Skin of body (tissue), 2 donors: Measurements from ENCODE around the gene MEPCE. TPM values are rescaled to one million over a fixed set of nuclear protein-coding genes. Genes with fewer than 3 reads are reported as not detected.
A peak's percentile ranks its signal among the peaks of the same experiment; 100 is the strongest.

ENCODE experiments used
- DNase-seq: peaks from one replicate; lab custom pipeline; 2025; lab: John Stamatoyannopoulos, UW
- total RNA-seq: library from RNA; depleted of rRNA; stranded (reverse); fragments of >200 nt; gene quantifications from one replicate; pipeline ENCODE4 v1.2.3, GENCODE V29; 2014

The MEPCE gene
- total RNA-seq, 1 donor from 2014 or later = 16.2 TPM

GRCh38 chr7:100464791-100465190 is 35.2 kb downstream of the MEPCE start:
- DNase-seq = no peak

DNA sequence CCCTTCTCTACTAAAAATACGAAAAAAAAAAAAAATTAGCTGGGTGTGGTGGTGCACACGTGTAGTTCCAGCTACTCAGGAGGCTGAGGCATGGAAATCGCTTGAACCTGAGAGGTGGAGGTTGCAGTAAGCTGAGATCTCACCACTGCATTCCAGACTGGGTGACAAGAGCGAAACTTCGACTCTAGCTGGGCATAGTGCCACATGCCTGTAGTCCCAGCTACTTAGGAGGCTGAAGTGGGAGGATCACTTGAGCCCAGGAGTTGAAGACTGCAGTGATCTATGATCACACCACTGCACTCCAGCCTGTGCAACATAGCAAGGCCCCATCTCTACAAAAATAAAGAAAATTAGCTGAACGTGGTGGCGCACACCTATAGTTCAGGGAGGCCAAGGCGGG is 35.7 kb downstream of the MEPCE start:
- DNase-seq = no peak

GRCh38 chr7:100465702-100466311 is 36.2 kb downstream of the MEPCE start:
- DNase-seq = peak; percentile 42

DNA sequence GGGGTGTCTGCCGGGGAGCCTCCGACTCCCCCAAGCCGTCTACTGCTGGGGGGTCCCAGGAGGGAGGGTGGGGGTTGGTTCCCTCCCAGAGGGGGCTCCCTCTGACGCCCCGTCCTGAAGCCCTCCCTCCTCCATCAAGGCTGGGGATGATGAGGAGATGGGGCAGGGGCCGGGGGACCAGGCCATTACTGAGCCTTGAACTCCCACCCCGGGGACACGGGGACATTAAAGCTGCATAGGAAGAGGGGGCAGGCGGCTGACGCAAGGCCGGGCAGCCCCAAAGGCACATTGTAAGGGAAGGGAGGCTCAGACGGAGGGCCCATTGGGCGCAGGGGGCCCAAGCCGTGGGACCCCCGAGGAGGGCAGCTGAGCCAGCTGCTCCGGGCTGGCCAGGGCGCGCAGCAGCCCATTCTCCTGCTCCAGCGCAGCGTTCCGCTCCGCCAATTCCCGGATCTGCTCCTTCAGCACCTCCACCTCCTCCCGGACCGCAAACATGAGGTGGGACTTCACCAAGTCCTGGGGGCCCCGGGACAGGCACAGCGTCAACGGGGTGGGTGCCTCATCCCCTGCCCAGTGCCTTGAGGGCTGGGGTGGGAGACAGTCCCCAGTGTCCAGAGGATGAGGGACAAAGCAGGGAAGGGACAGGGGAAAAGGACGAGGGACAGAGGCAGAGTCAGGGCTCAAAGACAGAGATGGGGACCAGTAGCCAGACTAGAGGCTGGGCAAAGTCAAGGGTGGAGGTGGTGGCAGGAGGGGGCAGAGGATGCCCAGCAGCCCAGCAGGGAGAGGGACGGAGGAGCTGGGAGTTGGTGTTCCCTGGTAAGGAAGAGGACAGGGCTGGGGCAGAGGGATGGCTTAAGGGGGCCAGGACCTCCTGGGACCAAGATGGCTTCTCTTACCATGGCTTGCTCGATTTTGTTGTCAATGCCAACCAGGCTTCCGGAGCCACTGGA is 37.3 kb downstream of the MEPCE start:
- DNase-seq = no peak

- DNase-seq = no peak
Measured at GRCh38 chr7:100467638-100468373, 38.2 kb downstream of the MEPCE start.

DNA sequence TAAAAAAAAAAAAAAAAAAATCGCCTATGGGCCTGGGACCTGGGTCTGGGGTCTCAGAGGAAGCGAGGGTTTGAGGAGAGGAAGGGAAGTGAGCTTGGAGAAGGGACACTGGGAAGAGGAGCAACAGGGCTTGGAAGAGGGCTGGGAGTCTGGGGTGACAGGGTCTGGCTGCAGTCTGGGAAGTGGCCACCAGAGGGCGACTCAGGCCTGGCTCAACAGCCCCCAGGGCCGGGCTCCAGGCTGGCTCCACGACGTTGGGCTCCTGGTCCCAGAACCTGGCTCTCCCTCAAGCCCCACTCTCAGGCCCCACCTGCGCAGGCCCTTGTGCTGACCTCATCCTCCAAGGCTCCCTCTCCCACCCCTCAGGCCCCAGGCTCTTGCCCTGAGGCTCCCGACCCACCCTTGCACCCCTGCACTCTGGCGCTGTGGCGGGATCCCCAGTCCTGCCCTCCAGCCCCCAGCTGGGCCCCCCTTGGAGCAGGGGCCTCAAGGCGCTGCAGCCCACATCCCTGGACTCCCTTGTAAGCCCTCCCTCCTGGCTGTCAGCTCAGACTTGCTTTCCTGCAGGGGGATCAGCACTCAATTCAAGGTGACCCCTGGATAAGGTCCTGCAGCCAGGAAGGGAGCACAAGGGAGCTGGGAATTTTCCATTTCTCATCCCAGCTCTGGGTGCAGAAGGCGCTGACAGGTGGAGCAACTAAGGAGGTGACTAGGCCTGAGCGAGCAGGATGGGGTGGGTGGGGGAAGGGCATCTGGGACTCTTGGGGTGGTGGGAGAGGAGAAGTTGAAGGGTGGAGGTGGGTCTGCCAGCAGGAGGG is 39.8 kb downstream of the MEPCE start:
- peak; percentile 60 for DNase-seq

DNA sequence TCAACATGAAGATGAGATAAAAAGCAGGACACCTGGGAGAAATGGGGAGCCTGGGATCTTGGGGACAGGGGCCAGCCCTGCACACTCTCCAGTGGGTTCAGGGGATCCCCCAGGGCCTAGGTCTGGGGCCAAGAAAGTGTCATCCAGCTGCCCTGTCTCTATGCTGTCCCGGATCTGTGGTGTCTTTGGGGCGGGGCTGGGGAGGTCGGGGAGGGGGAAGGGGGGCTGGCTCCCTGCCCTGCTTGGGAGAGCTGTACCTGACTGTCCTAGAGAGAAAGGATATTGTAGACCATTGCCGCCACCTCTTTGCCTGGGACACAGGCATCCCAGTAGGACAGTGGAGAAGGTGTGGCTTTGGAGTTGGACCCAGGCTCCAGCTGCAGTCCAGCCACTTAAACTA is 41.4 kb downstream of the MEPCE start:
- no peak for DNase-seq

- no peak for DNase-seq
Measured at GRCh38 chr7:100472121-100472851, 42.7 kb downstream of the MEPCE start.

DNA sequence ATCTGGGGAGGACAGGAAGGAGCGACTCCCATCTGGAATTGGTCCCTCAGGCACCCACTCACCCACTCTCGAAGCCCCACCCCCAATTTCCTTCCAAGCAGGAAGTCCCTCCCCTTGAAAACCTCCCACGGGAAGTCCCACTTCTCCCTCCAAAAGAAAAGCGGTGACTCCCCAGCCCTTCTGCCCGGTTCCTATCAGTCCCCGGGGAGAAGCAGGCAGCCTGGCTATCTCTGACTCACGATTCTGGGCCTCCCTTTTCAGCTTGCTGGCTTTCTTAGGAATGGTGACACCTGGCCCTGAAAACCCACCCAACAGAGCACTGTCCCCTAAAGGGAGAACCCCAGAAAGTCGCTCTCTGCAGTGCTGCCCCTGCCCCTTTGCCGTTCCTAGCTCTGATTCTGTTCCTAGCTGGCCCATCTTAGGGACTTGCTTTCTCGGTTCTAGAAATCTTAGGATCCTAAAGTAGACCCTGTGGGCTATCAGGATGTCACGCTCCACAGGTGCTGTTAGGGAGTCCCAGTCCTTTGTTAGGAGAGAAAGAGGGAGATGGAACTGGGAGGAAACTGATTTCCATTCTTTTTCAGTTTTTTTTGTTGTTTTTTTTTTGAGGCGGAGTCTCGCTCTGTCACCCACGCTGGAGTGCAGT is 43.3 kb downstream of the MEPCE start:
- no peak for DNase-seq

DNA sequence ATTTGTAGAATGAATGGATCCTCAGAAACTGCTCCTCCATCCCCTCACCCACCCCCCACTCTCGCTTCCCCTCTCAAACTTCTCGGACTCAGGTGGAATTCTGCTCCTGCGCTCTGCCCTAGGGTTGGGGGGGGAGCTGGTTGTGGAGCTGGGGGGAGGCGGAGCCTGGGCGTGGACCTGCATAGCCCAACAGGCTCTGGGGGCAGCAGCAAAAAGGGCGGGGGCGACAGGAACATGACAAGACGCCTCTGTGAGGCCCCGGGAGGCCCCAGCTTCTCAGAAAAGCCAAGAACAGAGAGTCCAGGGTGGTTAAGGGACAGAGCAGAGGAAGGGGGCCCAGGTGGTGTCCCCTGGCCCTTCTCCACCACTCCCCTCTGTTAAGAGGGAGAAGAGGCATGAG is 45.9 kb downstream of the MEPCE start:
- no peak for DNase-seq

GRCh38 chr7:100476101-100476780 is 46.6 kb downstream of the MEPCE start:
- no peak for DNase-seq

GRCh38 chr7:100476903-100477870 is 47.6 kb downstream of the MEPCE start:
- DNase-seq = no peak

DNA sequence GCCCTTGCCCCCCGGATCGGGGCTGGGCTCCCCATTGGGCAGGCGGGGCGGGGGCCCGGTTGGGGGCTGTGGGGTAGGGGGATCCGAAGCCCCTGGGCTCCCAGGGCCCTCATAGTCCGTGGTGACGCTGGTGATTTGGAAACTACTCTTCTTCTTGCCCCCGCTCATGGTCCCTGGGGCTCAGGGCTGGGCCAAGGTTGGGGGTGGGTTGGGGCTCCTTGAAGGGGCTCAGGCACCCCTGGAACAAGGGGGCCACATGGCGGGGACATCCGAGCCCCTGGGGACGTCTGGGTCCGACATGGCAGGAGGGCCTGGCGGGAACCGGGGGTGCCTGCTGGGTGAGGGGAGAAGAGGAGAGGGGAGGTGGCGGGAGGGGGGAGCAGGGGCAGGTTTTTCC is 48.2 kb downstream of the MEPCE start:
- no peak for DNase-seq

- DNase-seq = peak; percentile 95
Measured at GRCh38 chr7:100478958-100479660, 49.5 kb downstream of the MEPCE start, which contains the start of gene TSC22D4. Gene TSC22D4, minus strand, starts transcription at chr7:100479214. Its CDS starts 1,176 bp downstream, at chr7:100478038.

- DNase-seq = no peak
Measured at GRCh38 chr7:100481466-100481865, 51.8 kb downstream of the MEPCE start.

- no peak for DNase-seq
Measured at GRCh38 chr7:100482728-100483089, 53.1 kb downstream of the MEPCE start.

GRCh38 chr7:100483090-100483721 is 53.6 kb downstream of the MEPCE start:
- peak; percentile 42 for DNase-seq
